Measurements from ENCODE around the gene MPV17L.
"Not testable (repeated sequence)": the region's sequence is repeated elsewhere in the genome, so short reads cannot be mapped to it uniquely, and the experiment has no call there.

The MPV17L gene

DNA sequence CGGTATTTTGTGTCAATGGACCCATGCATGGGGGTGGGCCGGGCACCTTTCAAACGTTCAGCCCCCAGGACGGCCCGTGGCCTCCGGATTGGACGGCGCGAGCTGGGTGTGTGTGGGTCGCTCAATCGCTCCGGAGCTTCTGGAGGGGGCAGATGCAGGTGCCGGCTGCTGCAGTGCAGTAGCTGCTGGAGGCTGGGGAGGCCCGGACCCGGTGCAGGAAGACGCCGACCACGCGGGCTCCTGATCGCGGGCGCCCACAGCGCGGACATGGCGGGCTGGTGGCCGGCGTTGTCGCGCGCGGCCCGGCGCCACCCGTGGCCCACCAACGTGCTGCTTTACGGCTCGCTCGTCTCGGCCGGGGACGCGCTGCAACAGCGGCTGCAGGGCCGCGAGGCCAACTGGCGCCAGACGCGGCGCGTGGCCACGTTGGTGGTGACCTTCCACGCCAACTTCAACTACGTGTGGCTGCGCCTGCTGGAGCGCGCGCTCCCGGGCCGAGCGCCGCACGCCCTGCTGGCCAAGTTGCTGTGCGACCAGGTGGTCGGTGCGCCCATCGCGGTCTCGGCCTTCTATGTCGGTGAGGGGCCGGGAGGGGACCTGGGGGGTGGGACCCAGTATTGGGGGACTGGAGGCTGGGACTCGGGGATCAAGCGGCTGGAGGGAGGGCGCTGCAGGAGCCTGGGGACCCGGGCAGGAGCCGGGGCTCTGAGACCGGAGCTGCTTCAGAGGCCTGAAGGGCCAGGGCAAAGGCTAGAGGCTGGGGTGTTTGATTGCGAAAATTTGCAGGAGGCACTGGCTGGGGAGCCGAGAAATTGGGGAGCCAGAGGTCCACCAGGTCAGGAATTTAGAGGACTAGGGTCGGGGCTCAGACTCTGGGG lies at the start of gene MPV17L:
Gene MPV17L (plus strand): TSS at position 124 of the 878 bp plus-strand sequence. CDS start 144 bp downstream, at position 268.
- not testable (repeated sequence) for DNase-seq (ENCODE audit: low read depth in 2 of 2)

DNA sequence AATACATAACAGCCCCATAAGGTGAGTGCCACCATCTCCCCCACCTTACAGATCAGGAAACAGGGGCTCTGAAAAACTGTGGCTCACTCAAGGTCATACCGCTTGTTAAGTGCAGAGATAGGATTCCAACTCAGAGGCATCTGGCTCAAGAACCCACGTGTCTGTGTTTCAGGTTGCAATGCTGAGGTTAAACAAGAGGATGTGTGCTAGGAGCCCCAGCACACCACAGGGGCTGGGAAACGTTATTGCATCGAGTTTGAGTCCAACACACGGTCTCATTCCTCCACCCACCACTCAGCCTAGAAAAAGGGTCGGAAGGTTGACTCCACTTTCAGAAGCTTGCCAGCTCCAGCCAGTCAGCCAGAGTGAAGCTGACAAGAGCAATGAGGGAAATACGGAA lies 46.8 kb upstream of the MPV17L start:
- DNase-seq (ENCODE audit: low read depth in 2 of 2): not testable (repeated sequence)

DNA sequence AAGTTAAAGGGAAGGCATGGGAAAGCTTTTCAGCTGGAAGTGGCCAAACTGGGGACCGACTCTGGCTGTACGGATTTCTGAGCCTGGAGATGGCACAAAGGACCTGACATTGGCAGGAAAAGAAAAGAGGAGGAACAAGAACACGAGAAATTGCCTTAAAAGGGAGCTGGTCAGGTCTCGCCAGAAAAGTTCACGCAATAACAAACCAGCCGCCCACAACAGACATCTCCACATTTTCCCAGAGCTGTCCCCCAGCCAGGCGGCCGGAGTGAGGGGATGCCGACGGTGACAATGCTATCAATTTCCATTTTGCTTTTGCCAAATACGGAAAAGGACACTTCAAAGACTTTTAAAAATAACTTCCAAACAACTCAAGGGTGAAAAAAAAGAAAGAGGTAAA lies 44.3 kb upstream of the MPV17L start:
- not testable (repeated sequence) for DNase-seq (ENCODE audit: low read depth in 2 of 2)

DNA sequence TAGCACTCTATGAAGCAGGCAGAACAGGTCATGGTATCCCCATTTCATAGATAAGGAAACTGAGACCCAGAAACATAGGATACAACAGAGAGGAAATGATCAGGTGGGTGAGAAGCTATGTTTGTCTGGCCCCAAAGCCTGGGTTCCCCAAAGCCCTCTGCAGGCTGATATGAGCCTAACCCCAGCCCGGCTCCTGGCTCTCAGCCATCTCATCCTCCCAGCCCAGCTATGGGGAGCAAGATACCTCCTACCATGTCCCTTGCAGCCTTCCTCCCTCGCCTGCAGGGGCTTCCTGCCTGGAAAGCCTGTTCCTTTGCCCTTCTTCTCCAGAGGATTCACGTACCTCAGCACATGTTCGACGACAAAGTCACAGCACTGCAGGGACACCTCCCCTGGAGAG lies 43.8 kb upstream of the MPV17L start:
- not testable (repeated sequence) for DNase-seq (ENCODE audit: low read depth in 2 of 2)

DNA sequence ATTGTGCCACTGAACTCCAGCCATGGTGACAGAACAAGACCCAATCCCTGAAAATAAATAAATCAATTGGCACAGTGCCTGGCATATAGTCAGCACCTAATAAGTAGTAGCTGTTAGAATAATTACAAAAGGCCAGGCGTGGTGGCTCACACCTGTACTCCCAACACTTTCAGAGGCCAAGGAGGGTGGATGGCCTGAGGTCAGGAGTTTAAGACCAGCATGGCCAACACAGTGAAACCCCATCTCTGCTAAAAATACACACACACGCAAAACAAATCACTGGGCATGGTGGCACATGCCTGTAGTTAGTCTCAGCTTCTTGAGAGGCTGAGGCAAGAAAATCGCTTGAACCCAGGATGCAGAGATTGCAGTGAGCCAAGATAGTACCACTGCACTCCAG lies 42.7 kb upstream of the MPV17L start:
- DNase-seq (ENCODE audit: low read depth in 2 of 2): not testable (repeated sequence)

DNA sequence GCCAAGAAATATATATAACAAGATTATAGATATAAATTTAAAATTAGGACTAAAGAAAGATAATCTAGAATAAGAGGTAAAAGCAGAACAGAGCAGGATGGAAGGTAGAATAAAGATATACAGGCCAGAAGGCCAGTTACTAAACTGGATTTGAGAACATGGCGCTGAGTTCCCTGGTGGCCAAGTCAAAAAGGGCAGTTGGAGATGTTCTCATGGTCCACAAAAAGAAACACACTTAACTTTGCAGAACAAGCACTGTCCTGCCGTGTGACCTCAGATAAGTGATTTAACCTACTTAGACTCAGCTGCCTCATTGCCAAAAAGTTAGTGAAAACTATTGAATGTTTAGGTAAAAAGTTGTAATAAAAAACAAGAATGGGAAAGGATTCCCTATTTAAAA lies 40.7 kb upstream of the MPV17L start:
- DNase-seq (ENCODE audit: low read depth in 2 of 2): not testable (repeated sequence)

DNA sequence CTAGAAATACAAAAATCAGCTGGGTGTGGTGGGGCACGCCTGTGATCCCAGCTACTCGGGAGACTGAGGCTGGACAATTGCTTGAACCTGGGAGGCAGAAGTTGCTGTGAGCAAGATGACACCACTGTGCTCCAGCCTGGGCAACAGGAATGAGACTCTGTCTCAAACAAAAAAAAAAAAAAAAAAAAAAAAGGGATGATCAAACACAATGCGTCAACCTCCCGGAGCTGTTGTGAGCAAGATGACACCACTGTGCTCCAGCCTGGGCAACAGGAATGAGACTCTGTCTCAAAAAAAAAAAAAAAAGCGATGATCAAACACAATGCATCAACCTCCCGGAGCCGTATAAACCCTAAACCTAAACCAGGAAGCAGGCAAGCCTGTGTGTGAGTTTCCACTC lies 38.1 kb upstream of the MPV17L start:
- DNase-seq (ENCODE audit: low read depth in 2 of 2): not testable (repeated sequence)

DNA sequence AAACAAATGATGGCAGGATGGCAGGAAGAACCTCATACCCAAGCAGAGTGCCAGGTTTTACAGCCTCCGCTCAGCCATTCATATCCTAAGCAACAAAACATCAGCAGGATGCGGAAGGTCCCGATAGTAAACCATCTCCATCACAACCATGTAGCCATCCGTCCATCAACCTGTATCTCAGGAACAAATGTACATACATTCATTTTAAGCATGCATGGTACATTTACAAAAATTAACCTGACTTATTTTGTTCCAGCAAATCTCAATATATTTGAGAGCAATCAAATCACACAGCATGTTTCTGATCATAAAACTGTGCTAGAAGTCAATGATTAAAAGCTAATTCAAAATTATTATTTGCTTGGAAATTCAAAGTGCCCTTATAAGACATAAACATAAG lies 17.4 kb upstream of the MPV17L start, which contains the start of gene NPIPA5:
Gene NPIPA5 (minus strand): TSS at position 101 of the 400 bp plus-strand sequence. CDS start 0 bp downstream, at position 101.
- not testable (repeated sequence) for DNase-seq (ENCODE audit: low read depth in 2 of 2)

DNA sequence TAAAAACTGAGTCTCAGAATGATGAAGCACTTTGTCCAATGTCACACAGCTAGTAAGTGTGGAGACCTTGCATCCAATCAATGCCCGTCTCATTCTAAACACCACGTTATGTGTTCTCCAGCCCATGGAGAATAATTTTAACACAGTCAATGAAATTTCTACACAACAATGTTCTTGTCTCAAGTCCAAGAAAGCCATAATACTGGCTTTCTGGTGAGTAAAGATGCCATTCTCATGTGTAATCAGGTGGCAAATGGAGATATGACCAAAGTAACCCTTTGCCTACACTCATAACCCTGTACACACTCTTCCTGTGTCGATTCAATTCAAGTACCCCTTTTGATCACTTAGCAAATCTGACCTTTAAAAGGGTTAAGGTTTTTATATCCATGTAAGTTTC lies 12.7 kb upstream of the MPV17L start:
- DNase-seq (ENCODE audit: low read depth in 2 of 2): not testable (repeated sequence)

DNA sequence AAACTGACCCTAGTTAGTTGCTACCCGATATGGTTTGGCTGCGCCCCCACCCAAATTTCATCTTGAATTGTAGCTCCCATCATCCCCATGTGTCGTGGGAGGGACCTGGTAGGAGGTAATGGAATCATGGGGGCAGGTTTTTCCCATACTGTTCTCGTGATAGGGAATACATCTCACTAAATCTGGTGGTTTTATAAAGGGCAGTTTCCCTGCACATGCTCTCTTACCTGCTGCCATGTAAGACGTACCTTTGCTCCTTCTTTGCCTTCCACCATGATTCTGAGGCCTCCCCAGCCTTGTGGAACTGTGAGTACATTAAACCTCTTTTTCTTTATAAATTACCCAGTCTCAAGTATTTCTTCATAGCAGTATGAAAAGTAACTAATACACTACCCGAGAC lies 7.5 kb upstream of the MPV17L start:
- DNase-seq (ENCODE audit: low read depth in 2 of 2): not testable (repeated sequence)

DNA sequence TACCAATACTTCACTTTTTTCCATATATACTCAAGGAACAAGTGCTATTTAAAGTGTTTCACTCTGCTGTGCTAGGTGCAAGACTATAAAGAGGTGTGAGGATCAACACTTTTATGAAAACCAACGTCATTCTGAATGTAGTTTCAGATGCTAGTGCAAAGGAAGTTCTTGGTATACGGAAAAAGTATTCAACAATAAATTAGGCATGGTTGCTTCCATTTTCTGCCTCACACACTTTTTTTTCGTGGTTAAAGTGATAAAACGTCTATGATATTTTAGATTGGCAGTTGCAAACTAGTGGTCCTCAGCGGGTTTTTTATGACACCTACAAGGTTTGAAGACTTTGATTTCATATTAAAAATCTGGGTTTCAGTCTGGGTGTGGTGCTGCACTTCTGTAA lies 5.6 kb upstream of the MPV17L start:
- DNase-seq (ENCODE audit: low read depth in 2 of 2): not testable (repeated sequence)

DNA sequence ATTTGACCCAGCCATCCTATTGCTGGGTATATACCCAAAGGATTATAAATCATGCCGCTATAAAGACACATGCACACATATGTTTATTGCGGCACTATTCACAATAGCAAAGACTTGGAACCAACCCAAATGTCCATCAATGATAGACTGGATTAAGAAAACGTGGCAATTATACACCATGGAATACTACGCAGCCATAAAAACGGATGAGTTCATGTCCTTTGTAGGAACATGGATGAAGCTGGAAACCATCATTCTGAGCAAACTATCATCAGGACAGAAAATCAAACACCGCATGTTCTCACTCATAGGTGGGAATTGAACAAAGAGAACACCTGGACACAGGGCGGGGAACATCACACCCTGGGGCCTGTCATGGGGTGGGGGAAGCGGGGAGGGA lies 2.5 kb upstream of the MPV17L start:
- DNase-seq (ENCODE audit: low read depth in 2 of 2): not testable (repeated sequence)

DNA sequence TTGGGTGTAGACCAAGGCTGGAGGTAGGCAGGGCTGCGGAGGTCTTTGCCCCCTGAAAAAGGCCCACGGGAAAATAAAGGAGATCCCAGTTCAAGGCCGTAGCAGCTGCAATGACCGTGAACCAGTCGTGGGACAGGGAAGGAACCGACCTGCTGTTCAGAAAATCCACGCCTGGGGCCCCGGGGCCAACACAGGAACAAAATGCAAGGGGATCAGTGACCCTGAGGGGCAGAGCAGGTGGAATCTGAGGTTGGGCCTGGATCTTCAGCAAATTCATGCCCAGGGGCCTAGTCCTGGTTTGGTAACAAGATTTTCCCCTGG lies 915 bp downstream of the MPV17L start:
- DNase-seq (ENCODE audit: low read depth in 2 of 2): not testable (repeated sequence)

DNA sequence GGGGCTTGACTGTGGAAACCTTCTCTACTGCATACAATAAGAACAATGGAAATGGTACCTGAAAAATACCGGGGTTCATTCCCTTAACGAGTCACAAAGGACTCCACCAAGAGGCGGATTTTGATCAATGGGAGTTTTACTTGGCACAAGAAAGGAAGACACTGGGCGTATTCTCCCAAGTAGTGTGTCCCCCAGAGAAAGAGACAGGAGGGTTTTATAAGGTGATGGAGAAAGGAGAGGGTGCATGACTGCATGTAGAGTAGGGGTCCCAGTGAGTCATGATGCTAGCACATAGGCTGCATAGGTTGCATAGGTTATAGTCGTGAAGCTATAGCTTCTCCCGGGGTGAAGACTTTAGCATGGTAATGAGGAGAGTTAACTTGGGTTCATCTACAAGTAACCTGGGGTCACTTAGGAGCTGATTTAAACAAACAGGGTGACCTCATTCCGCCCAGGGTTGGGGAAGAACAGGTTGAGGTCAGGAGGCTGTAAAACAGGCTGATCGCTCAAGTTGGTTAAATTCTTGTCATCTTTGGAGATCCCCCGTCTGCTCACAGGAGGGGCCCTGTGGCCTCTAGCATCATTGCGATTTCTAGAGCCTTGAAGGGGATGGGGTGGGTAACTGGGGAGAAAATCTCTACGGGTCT lies 1.5 kb downstream of the MPV17L start:
- no peak for DNase-seq (ENCODE audit: low read depth in 2 of 2)

DNA sequence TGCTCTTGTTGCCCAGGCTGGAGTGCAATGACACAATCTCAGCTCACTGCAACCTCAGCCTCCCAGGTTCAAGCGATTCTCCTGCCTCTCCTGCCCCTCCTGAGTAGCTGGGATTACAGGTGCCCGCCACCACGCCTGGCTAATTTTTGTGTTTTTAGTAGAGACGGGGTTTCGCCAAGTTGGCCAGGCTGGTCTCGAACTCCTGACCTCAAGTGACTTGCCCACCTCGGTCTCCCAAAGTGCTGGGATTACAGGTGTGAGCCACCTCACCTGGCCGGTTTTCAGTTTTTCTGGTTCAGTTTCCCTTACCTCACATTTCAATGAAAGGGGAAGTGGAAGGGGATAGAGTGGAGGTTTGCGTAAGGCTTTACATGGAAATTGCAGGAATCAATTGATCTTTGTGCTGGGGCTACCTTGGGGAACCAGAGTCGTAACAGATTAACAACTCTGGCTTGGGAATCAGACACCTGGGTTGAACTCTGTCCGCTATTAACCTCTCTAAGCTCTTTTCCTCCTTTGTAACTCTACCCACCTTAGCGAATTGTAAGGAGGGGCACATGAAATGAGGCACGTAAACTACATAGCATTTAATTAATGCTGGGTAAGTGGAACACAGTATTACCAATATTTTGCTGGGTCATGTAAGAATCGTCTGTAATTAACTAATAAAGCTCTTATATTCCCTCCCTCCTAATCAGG lies 3.2 kb downstream of the MPV17L start:
- no peak for DNase-seq (ENCODE audit: low read depth in 2 of 2)

DNA sequence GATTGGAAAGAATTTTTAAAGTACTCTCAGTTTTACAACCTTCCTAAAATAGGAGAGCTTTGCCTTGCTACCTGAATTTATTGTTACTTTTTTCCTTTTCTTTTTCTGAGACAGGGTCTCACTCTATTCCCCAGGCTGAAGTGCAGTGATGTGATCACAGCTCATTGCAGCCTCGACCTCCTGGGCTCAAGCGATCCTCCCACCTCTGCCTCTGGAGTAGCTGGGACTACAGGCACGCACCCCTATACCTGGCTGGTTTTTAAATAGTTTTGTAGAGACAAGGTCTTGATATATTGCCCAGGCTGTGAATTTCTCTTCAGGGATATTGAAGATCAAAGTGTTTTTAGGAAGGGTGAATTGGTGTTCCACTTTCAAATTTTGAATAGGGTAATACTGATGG lies 3.8 kb downstream of the MPV17L start:
- no peak for DNase-seq (ENCODE audit: low read depth in 2 of 2)

DNA sequence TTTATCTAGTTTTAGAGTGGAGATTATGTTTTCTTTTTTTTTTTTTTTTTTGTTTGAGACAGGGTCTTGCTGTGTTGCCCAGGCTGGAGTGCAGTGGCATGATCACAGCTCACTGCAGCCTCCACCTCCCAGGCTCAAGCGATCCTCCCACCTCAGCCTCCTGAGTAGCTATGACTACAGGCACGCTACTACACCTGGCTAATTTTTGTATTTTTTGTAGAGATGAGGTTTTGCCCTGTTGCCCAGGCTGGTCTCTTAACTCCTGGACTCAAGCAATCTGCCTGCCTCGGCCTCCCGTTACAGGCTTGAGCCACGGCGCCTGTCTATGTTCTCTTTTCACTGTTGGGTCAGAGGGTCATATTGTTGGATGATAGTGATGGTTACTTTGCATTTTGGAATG lies 4.8 kb downstream of the MPV17L start:
- not testable (repeated sequence) for DNase-seq (ENCODE audit: low read depth in 2 of 2)

DNA sequence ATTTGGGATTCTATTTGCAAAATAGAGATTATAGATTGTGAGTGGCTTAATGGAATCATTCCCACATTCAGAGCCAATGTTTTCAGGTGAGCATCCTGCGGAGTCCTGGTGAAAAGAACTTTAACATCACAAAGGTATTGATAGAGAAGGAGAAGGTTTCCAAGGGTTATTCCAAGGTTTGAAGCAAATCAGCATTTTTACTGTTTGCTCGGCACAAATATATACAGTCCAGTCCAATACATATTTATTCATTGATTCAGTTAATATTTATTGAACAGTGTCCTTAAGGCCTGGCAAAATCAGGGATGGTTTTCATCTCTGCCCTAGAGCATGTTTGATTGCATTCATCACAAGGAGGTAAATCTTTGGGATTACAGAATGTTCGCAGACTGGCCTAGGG lies 6.4 kb downstream of the MPV17L start:
- no peak for DNase-seq (ENCODE audit: low read depth in 2 of 2)

DNA sequence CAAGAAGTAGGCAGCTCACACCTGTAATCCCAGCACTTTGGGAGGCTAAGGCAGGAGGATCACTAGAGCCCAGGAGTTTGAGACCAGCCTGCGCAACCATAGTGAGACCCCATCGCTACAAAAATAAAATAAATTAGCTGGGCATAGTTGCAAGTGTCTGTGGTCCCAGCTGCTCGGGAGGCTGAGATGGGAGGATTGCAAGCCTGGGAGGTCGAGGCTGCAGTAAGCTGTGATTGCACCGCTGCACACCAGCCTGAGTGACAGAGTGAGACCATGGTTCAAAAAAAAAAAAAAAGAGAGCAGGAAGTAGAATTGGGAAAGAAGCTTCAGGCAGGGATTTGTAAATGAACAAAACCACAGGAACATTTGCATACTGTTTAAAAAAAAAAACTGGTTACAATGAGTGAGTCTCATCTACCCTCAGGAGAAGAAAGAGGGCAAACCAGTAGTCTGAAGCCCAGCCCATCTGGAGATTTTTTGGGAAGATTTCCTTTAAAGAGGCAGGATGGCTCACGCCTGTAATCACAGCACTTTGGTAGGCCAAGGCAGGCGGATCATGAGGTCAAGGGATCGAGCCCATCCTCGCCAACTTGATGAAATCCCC lies 7.9 kb downstream of the MPV17L start:
- no peak for DNase-seq (ENCODE audit: low read depth in 2 of 2)

DNA sequence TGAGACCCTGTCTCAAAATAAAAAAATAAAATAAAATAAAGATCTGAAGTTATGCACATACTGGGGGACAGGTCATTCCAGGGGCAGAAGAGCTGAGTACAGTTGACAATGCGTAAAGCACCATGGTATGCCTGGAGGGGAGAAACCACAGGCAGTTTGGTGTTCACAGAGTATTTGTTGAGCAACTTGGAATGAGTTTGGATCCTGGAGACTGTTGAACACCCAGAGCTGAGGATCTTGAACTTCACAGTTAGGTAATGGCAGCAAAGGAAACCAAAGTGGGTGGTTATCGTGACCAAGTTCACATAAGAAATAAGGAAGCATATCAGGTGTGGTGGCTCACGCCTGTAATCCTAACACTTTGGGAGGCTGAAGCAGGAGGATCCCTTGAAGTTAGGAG lies 8.5 kb downstream of the MPV17L start:
- DNase-seq (ENCODE audit: low read depth in 2 of 2): not testable (repeated sequence)

DNA sequence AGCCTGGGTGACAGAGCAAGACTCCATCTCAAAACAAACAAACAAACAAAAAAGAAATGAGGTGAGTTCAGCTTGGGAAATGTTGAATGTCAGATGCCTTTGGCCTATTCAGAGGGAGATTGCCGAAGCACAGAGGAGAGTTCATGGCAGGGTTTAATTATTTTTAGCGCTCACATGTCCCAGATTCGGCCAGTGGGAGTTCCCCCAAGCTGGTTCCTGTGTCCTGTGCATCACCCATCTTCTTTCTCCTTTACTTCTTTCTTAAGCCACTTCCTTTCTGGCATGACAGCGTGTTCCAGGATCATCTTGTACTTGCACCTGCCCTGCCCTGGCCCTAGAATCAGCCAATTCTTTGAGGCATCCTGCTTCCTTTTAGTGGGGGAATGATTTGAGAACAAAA lies 9.2 kb downstream of the MPV17L start:
- no peak for DNase-seq (ENCODE audit: low read depth in 2 of 2)

DNA sequence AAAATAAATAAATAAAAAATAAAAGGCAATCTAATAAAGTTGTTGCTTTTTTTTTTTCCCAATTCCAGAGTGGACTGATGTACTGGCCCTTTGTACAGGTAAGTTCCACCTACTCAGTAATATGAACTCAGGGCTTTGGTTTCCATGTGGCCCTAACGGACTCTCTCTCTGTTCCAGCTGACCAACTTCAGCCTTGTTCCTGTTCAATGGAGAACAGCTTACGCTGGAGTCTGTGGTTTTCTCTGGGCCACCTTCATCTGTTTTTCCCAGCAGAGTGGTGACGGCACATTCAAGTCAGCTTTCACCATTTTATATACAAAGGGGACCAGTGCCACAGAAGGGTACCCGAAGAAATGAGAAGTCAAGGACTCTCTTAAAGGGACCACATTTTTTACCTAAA lies 12.2 kb downstream of the MPV17L start:
- not testable (repeated sequence) for DNase-seq (ENCODE audit: low read depth in 2 of 2)
